ENCODE results near the gene PUS7L.
A peak's percentile ranks its signal among the peaks of the same experiment; 100 is the strongest.
"Not testable (repeated sequence)": the region's sequence is repeated elsewhere in the genome, so short reads cannot be mapped to it uniquely, and the experiment has no call there.

The PUS7L gene

GRCh38 chr12:43749016-43749415, 9.6 kb downstream of the PUS7L start:
- no peak for DNase-seq

- no peak for DNase-seq
These were observed 13.8 kb downstream of the PUS7L start for GRCh38 chr12:43744826-43745225.

GRCh38 chr12:43742106-43742505, 16.5 kb downstream of the PUS7L start:
- no peak for DNase-seq

GRCh38 chr12:43740511-43741100, 18.0 kb downstream of the PUS7L start:
- DNase-seq: no peak

GRCh38 chr12:43737646-43738045, 20.9 kb downstream of the PUS7L start:
- DNase-seq: no peak

GRCh38 chr12:43736927-43737440, 21.6 kb downstream of the PUS7L start:
- DNase-seq: no peak

GRCh38 chr12:43733687-43734086, 24.9 kb downstream of the PUS7L start:
- no peak for DNase-seq

- DNase-seq: no peak
These were observed 28.3 kb downstream of the PUS7L start for GRCh38 chr12:43730283-43730682.

GRCh38 chr12:43728698-43729097, 29.9 kb downstream of the PUS7L start:
- DNase-seq: no peak

- no peak for DNase-seq
These were observed 30.5 kb downstream of the PUS7L start for GRCh38 chr12:43728117-43728516.

- no peak for DNase-seq
These were observed 35.5 kb downstream of the PUS7L start for GRCh38 chr12:43723134-43723533.

GRCh38 chr12:43722621-43723020, 36.0 kb downstream of the PUS7L start:
- no peak for DNase-seq

- DNase-seq: no peak
These were observed 47.2 kb downstream of the PUS7L start for GRCh38 chr12:43711348-43711747.

GRCh38 chr12:43703772-43704171, 54.8 kb downstream of the PUS7L start:
- DNase-seq: not testable (repeated sequence)

- DNase-seq: not testable (repeated sequence)
These were observed 57.4 kb downstream of the PUS7L start for GRCh38 chr12:43701194-43701593.

GRCh38 chr12:43696154-43696553, 62.4 kb downstream of the PUS7L start:
- no peak for DNase-seq

GRCh38 chr12:43694879-43695278, 63.7 kb downstream of the PUS7L start:
- DNase-seq: no peak

- DNase-seq: no peak
These were observed 66.5 kb downstream of the PUS7L start for GRCh38 chr12:43692064-43692463.

GRCh38 chr12:43685491-43685890, 73.1 kb downstream of the PUS7L start:
- not testable (repeated sequence) for DNase-seq

GRCh38 chr12:43676183-43676813, 82.3 kb downstream of the PUS7L start:
- peak; percentile 29 for DNase-seq

GRCh38 chr12:43675048-43675904, 83.3 kb downstream of the PUS7L start:
- DNase-seq: no peak

GRCh38 chr12:43669373-43669772, 89.2 kb downstream of the PUS7L start:
- DNase-seq: no peak
